Epidermal melanocyte (primary cell): ENCODE data around the gene RAPGEF4.

Source experiments
- DNase-seq: peaks from one replicate; pipeline ENCODE4 v3.0.0; 2011; ENCODE audit warnings: low spot score; ENCODE audit not compliant: insufficient read length

Gene RAPGEF4

GRCh38 chr2:173056705-173057364, 321.2 kb downstream of the RAPGEF4 start:
- DNase-seq, result no peak

- DNase-seq, result no peak
Observed at GRCh38 chr2:173058097-173058496, 322.5 kb downstream of the RAPGEF4 start.

GRCh38 chr2:173058673-173059072, 323.0 kb downstream of the RAPGEF4 start:
- no peak for DNase-seq

GRCh38 chr2:173059292-173059691, 323.6 kb downstream of the RAPGEF4 start:
- DNase-seq, result no peak

- DNase-seq, result no peak
Observed at GRCh38 chr2:173059971-173060461, 324.4 kb downstream of the RAPGEF4 start.

- DNase-seq, result no peak
Observed at GRCh38 chr2:173062801-173063200, 327.2 kb downstream of the RAPGEF4 start.

GRCh38 chr2:173064151-173064805, 328.6 kb downstream of the RAPGEF4 start:
- no peak for DNase-seq

GRCh38 chr2:173066887-173067676, 331.4 kb downstream of the RAPGEF4 start:
- no peak for DNase-seq

GRCh38 chr2:173075056-173075780, 339.6 kb downstream of the RAPGEF4 start:
- no peak for DNase-seq

- DNase-seq, result no peak
Observed at GRCh38 chr2:173075781-173076580, 340.3 kb downstream of the RAPGEF4 start, which contains the start of gene MAP3K20. Gene MAP3K20, plus strand, starts transcription at chr2:173075846. Its CDS starts 15,186 bp downstream, at chr2:173091032.

- DNase-seq, result no peak
Observed at GRCh38 chr2:173076581-173077345, 341.1 kb downstream of the RAPGEF4 start.

- no peak for DNase-seq
Observed at GRCh38 chr2:173077506-173078177, 342.0 kb downstream of the RAPGEF4 start.

- no peak for DNase-seq
Observed at GRCh38 chr2:173079141-173079540, 343.5 kb downstream of the RAPGEF4 start.

- no peak for DNase-seq
Observed at GRCh38 chr2:173079973-173080860, 344.6 kb downstream of the RAPGEF4 start.

GRCh38 chr2:173086518-173087213, 351.0 kb downstream of the RAPGEF4 start:
- no peak for DNase-seq

- DNase-seq, result no peak
Observed at GRCh38 chr2:173087214-173087581, 351.6 kb downstream of the RAPGEF4 start.

GRCh38 chr2:173087793-173088496, 352.3 kb downstream of the RAPGEF4 start:
- DNase-seq, result no peak
